H1 (cell line): ENCODE measurements around the gene SLC9A5. TPM values are rescaled to one million over a fixed set of nuclear protein-coding genes. Genes with fewer than 3 reads are reported as not detected.

Experiments
- CTCF ChIA-PET: fragments of 300-600 bp; sonication (Branson Sonifier 250); formaldehyde crosslinking; loops from one replicate; lab custom pipeline; 2021; ENCODE audit not compliant: partially characterized antibody; lab: Charles Lee
- POLR2A ChIA-PET: fragments of 300-600 bp; sonication (Branson Sonifier 250); formaldehyde crosslinking; loops from one replicate; lab custom pipeline; 2021; ENCODE audit warnings: inconsistent platforms; ENCODE audit not compliant: partially characterized antibody; lab: Charles Lee
- DNase-seq, 2 experiments: peaks; one replicate each; pipeline versions ENCODE4 v3.0.0 to v3.0.0-alpha.2; 2010 to 2022; ENCODE audit warnings: low spot score in 2 of 2, low read depth in 1 of 2, mixed read lengths in 1 of 2
- FAIRE-seq: peaks from 2 replicates; lab custom pipeline; 2011; peaks lifted over from hg19 to GRCh38; lab: Jason Lieb, UNC
- H2AFZ ChIP-seq: 2 replicates; pipeline ENCODE4 v1.8.1; 2012; ENCODE audit warnings: low read length, inconsistent platforms
- H2AK5ac ChIP-seq: 2 replicates; pipeline ENCODE4 v1.6.1; 2013; ENCODE audit warnings: low read depth, low read length
- H2BK120ac ChIP-seq: replicated peaks from 2 replicates; pipeline ENCODE3; 2013; ENCODE audit warnings: low read depth, low read length, inconsistent platforms
- H2BK12ac ChIP-seq: 2 replicates; pipeline ENCODE4 v1.6.1; 2013; ENCODE audit warnings: low read depth, low read length
- H2BK15ac ChIP-seq: 2 replicates; pipeline ENCODE4 v1.6.1; 2013; ENCODE audit warnings: low read length
- H2BK20ac ChIP-seq: 2 replicates; pipeline ENCODE4 v1.6.1; 2013; ENCODE audit warnings: low read length
- H2BK5ac ChIP-seq: 2 replicates; pipeline ENCODE4 v1.6.1; 2013; ENCODE audit warnings: low read depth, low read length
- H3K14ac ChIP-seq: 2 replicates; pipeline ENCODE4 v1.6.1; 2013; ENCODE audit warnings: inconsistent platforms; ENCODE audit not compliant: insufficient read length
- H3K18ac ChIP-seq: 2 replicates; pipeline ENCODE4 v1.6.1; 2013; ENCODE audit warnings: low read length; ENCODE audit errors: extremely low read depth
- H3K23ac ChIP-seq: 2 replicates; pipeline ENCODE4 v1.6.1; 2013; ENCODE audit warnings: inconsistent platforms; ENCODE audit not compliant: insufficient read length
- H3K23me2 ChIP-seq: 2 replicates; pipeline ENCODE4 v1.6.1; 2013; ENCODE audit warnings: low read depth, low read length
- H3K27ac ChIP-seq: 2 replicates; pipeline ENCODE4 v1.6.1; 2011; ENCODE audit warnings: low read depth, low read length, inconsistent platforms
- H3K27me3 ChIP-seq, 4 experiments: replicated peaks in 1 of 4; 1 replicate in 1 of 4; 2 replicates in 3 of 4; pipeline versions ENCODE4 v1.6.1 to v1.8.1; 2011 to 2013; ENCODE audit warnings: low read length in 3 of 4, mild to moderate bottlenecking in 3 of 4, inconsistent platforms in 2 of 4, mixed read lengths in 2 of 4, moderate library complexity in 1 of 4; ENCODE audit not compliant: control insufficient read depth in 3 of 4, insufficient read depth in 3 of 4; ENCODE audit errors: extremely low read depth in 1 of 4
- H3K36me3 ChIP-seq, 4 experiments: 2 replicates each; pipeline versions ENCODE4 v1.6.1 to v1.8.1; 2011 to 2013; ENCODE audit warnings: mild to moderate bottlenecking in 4 of 4, low read length in 3 of 4, moderate library complexity in 2 of 4, control low read depth in 1 of 4, inconsistent platforms in 1 of 4; ENCODE audit not compliant: insufficient read depth in 4 of 4, control insufficient read depth in 2 of 4
- H3K4ac ChIP-seq: replicated peaks from 2 replicates; pipeline ENCODE3; 2013; ENCODE audit warnings: low read length, low read depth, mixed read lengths, inconsistent platforms; ENCODE audit not compliant: insufficient read length
- H3K4me1 ChIP-seq, 4 experiments: replicated peaks in 1 of 4; 1 replicate in 1 of 4; 2 replicates in 3 of 4; pipeline versions ENCODE4 v1.6.1 to v1.8.1; 2011 to 2013; ENCODE audit warnings: low read length in 3 of 4, inconsistent platforms in 2 of 4, mixed read lengths in 1 of 4; ENCODE audit not compliant: insufficient read depth in 4 of 4, control insufficient read depth in 3 of 4
- H3K4me2 ChIP-seq, 2 experiments: 2 replicates each; pipeline versions ENCODE4 v1.6.1 to v1.8.1; 2011 to 2013; ENCODE audit warnings: low read depth in 2 of 2, low read length in 2 of 2, control low read depth in 1 of 2, inconsistent platforms in 1 of 2, mild to moderate bottlenecking in 1 of 2; ENCODE audit not compliant: insufficient read depth in 1 of 2
- H3K4me3 ChIP-seq, 4 experiments: fragments of 200-600, 300-600 bp in 1 of 4; sonication (generic), shearing (Covaris generic), sonication (Bioruptor Twin) in 1 of 4; 2 replicates each; pipeline versions ENCODE4 v1.5.1 to v1.8.1; 2011 to 2016; ENCODE audit warnings: low read length in 4 of 4, low read depth in 3 of 4, control low read depth in 2 of 4, inconsistent platforms in 2 of 4, mild to moderate bottlenecking in 2 of 4, mixed read lengths in 1 of 4, moderate library complexity in 1 of 4; ENCODE audit not compliant: insufficient read depth in 2 of 4; ENCODE audit errors: extremely low read depth in 1 of 4
- H3K56ac ChIP-seq: replicated peaks from 2 replicates; pipeline ENCODE3; 2013; ENCODE audit warnings: low read depth, mild to moderate bottlenecking, mixed read lengths, low read length, inconsistent platforms; ENCODE audit not compliant: insufficient read length
- H3K79me1 ChIP-seq: 2 replicates; pipeline ENCODE4 v1.6.1; 2013; ENCODE audit warnings: low read depth, low read length, control low read depth
- H3K79me2 ChIP-seq, 2 experiments: 2 replicates each; pipeline versions ENCODE4 v1.6.1 to v1.8.1; 2012 to 2013; ENCODE audit warnings: low read length in 2 of 2, mild to moderate bottlenecking in 2 of 2, inconsistent platforms in 1 of 2; ENCODE audit not compliant: insufficient read depth in 2 of 2, control insufficient read depth in 1 of 2
- H3K9ac ChIP-seq, 4 experiments: replicated peaks in 1 of 4; 1 replicate in 1 of 4; 2 replicates in 3 of 4; pipeline versions ENCODE4 v1.6.1 to v1.8.1; 2011 to 2013; ENCODE audit warnings: low read depth in 3 of 4, low read length in 3 of 4, control low read depth in 2 of 4, mild to moderate bottlenecking in 2 of 4, moderate library complexity in 2 of 4, inconsistent platforms in 1 of 4; ENCODE audit errors: extremely low read depth in 1 of 4
- H3K9me3 ChIP-seq, 2 experiments: 2 replicates each; pipeline versions ENCODE4 v1.6.1 to v1.8.1; 2012 to 2013; ENCODE audit warnings: mild to moderate bottlenecking in 2 of 2, moderate library complexity in 2 of 2, control low read depth in 1 of 2, inconsistent platforms in 1 of 2, low read depth in 1 of 2, low read length in 1 of 2, mixed read lengths in 1 of 2; ENCODE audit not compliant: insufficient read depth in 2 of 2
- H4K20me1 ChIP-seq, 2 experiments: replicated peaks in 1 of 2; 2 replicates each; pipeline versions ENCODE3 to v1.8.1; 2011 to 2013; ENCODE audit warnings: inconsistent platforms in 2 of 2, low read length in 2 of 2, mild to moderate bottlenecking in 1 of 2; ENCODE audit not compliant: insufficient read depth in 2 of 2, control insufficient read depth in 1 of 2
- H4K5ac ChIP-seq: 2 replicates; pipeline ENCODE4 v1.6.1; 2013; ENCODE audit warnings: low read length, low read depth, mixed read lengths, inconsistent platforms; ENCODE audit not compliant: insufficient read length
- H4K8ac ChIP-seq: 2 replicates; pipeline ENCODE4 v1.8.0; 2013; ENCODE audit warnings: mild to moderate bottlenecking, moderate library complexity, low read length, inconsistent platforms; ENCODE audit not compliant: insufficient read depth; ENCODE audit errors: extremely low read depth
- H4K91ac ChIP-seq: replicated peaks from 2 replicates; pipeline ENCODE3; 2013; ENCODE audit warnings: low read length, mixed read lengths, inconsistent platforms; ENCODE audit not compliant: insufficient read length
- BACH1 ChIP-seq: IDR thresholded peaks from 2 replicates; pipeline ENCODE4 v1.6.1; 2012; ENCODE audit warnings: low read length, improper control_type of control experiment
- CBX8 ChIP-seq: fragments of 300-800, 300-1000 bp; sonication (generic); IDR thresholded peaks from 2 replicates; pipeline ENCODE4 v1.7.1; 2016; ENCODE audit warnings: low read depth, low read length, borderline replicate concordance
- JUN ChIP-seq: IDR thresholded peaks from 2 replicates; pipeline ENCODE4 v1.6.1; 2011; ENCODE audit warnings: low read depth, mild to moderate bottlenecking, improper control_type of control experiment, low read length
- NANOG ChIP-seq: IDR thresholded peaks from 2 replicates; pipeline ENCODE4 v1.6.1; 2011; ENCODE audit warnings: low read length, low read depth, mild to moderate bottlenecking, inconsistent platforms; ENCODE audit not compliant: insufficient read depth, poor library complexity, severe bottlenecking
- PHF8 ChIP-seq: fragments of 200-600 bp; sonication (generic); conservative IDR thresholded peaks from 2 replicates; pipeline ENCODE4 v1.7.1; 2012; ENCODE audit warnings: low read depth, mild to moderate bottlenecking, inconsistent platforms, low read length, moderate library complexity
- RXRA ChIP-seq: IDR thresholded peaks from 2 replicates; pipeline ENCODE4 v1.6.1; 2011; ENCODE audit warnings: low read depth, mild to moderate bottlenecking, low read length, moderate library complexity; ENCODE audit not compliant: insufficient read depth
- SAP30 ChIP-seq: fragments of 300-600 bp; sonication (generic); IDR thresholded peaks from 2 replicates; pipeline ENCODE4 v1.7.1; 2012; ENCODE audit warnings: low read length, moderate library complexity, mild to moderate bottlenecking, inconsistent platforms; ENCODE audit not compliant: insufficient read depth, insufficient replicate concordance
- SIX5 ChIP-seq: IDR thresholded peaks from 2 replicates; pipeline ENCODE4 v1.6.1; 2011; ENCODE audit warnings: mild to moderate bottlenecking, low read depth, low read length
- SP2 ChIP-seq: IDR thresholded peaks from 2 replicates; pipeline ENCODE4 v1.6.1; 2012; ENCODE audit warnings: mild to moderate bottlenecking, low read length, inconsistent platforms
- SUZ12 ChIP-seq: fragments of 200-600 bp; sonication (generic); IDR thresholded peaks from 2 replicates; pipeline ENCODE4 v1.6.1; 2012; ENCODE audit warnings: mild to moderate bottlenecking, inconsistent platforms, low read length, moderate library complexity, mixed read lengths
- TAF1 ChIP-seq: IDR thresholded peaks from 2 replicates; pipeline ENCODE4 v1.6.1; 2011; ENCODE audit warnings: mild to moderate bottlenecking, low read depth, low read length
- YY1 ChIP-seq: IDR thresholded peaks from 2 replicates; pipeline ENCODE4 v1.6.1; 2011; ENCODE audit warnings: low read depth, mild to moderate bottlenecking, low read length
- WGBS, 2 experiments: shearing (Covaris generic) in 1 of 2; methylation state at CpG; one replicate each; pipeline versions ENCODE4 v1.1.6 to v1.1.7; 2013 to 2015; ENCODE audit warnings: low lambda C conversion rate in 2 of 2, mixed read lengths in 2 of 2, inconsistent platforms in 1 of 2, low coverage in 1 of 2, missing lambda C conversion rate in 1 of 2; ENCODE audit not compliant: insufficient replicate concordance in 2 of 2, insufficient coverage in 1 of 2, insufficient read length in 1 of 2; ENCODE audit errors: extremely low coverage in 1 of 2, missing lambda C conversion rate in 1 of 2; 5-methylcytosine and 5-hydroxymethylcytosine counted together
- polyA plus RNA-seq, 7 experiments: library from polyadenylated mRNA; depleted of rRNA in 3 of 7; stranded (reverse) in 5 of 7; unstranded in 2 of 7; fragments of >200 nt in 5 of 7; fragments of 200-250 nt in 2 of 7; gene quantifications; 1 replicate in 5 of 7; 2 replicates in 1 of 7; 4 replicates in 1 of 7; pipeline versions ENCODE4 v1.2.1 to v1.2.3, GENCODE V29; 2011 to 2013; ENCODE audit warnings: missing spikeins in 2 of 7, mixed read lengths in 2 of 7
- total RNA-seq: library from RNA; stranded (reverse); fragmentation: NEBNext Ultra II Directional; extraction: Animal tissue kit (Norgen Biotek cat#: 25700); gene quantifications from 2 replicates; pipeline ENCODE4 v1.2.1, GENCODE V29; 2021
- TF ChIP-seq, protein P1 (sequence below): IDR thresholded peaks from 2 replicates; pipeline ENCODE4 v1.6.1; 2011; ENCODE audit warnings: low read depth, mild to moderate bottlenecking, low read length; ENCODE audit not compliant: insufficient read depth

The SLC9A5 gene
- total and polyA plus RNA-seq, 2 of the 8 experiments (the other 6 are each of a cell fraction or from before 2014, with no cell fraction given), result 7.9 to 8.6 TPM

- Histone ChIP-seq H3K79me1 (no peaks in the 10 kb centered on the region), H2AFZ (no peak overlapping the region), H3K36me3 (peaks cover 1 to 6% (median 5%) of the 10 kb centered on the region in 4 experiments; a peak in 4 of 8 replicates), H3K4me2 (no peak overlapping the region), H2BK5ac (no peak overlapping the region), H4K91ac (no peak overlapping the region), H3K23ac (no peak overlapping the region), H3K79me2 (no peaks in the 10 kb centered on the region), H4K8ac (no peak overlapping the region), H3K4me1 (peaks cover 0 to 18% (median 9%) of the 10 kb centered on the region in 4 experiments; a peak in 5 of 7 replicates), H3K23me2 (peaks cover 6% of the 10 kb centered on the region; the same call in 1 of the 2 replicates), H3K4me3 (no peak overlapping the region), H3K27ac (no peak overlapping the region), H3K4ac (no peak overlapping the region), H2BK120ac (no peak overlapping the region), H2BK12ac (no peak overlapping the region), H3K9me3 (no peaks in the 10 kb centered on the region), H2BK20ac (no peak overlapping the region), H3K27me3 (no peaks in the 10 kb centered on the region), H3K56ac (no peak overlapping the region), H4K20me1 (peaks cover 0 to 8% of the 10 kb centered on the region in 2 experiments), H2AK5ac (no peak overlapping the region), H4K5ac (no peak overlapping the region), H3K18ac (no peak overlapping the region), H3K9ac (no peak overlapping the region), H3K14ac (no peak overlapping the region), H2BK15ac (no peak overlapping the region)
- FAIRE-seq, result no peak
- 94% methylated on average over 12 of the region's 12 CpGs; no CpG with 5 or more reads in 1 of the 2 experiments for WGBS, 2 experiments
- ChIA-PET CTCF (interaction anchor here (0.8 to 7.5 kb wide), 14 partner anchors 9 to 244 kb away, joined by 3 to 78 read pairs (median 4); partner anchors contain the start of genes E2F4, EXOC3L1, MATCAP1 and NOL3), POLR2A (interaction anchor here (0.5 to 5.4 kb wide), 5 partner anchors 12 to 40 kb away, joined by 3 to 19 read pairs (median 6); partner anchors contain the start of genes MATCAP1 and TMEM208)
- DNase-seq, result no peak
- TF ChIP-seq SAP30, result no peak
- TF ChIP-seq, protein P1, sequence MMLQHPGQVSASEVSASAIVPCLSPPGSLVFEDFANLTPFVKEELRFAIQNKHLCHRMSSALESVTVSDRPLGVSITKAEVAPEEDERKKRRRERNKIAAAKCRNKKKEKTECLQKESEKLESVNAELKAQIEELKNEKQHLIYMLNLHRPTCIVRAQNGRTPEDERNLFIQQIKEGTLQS, result no peak
- TF ChIP-seq YY1, result no peak
- TF ChIP-seq PHF8, result no peak
- no peak for TF ChIP-seq SUZ12
- no peak for TF ChIP-seq JUN
- no peak for TF ChIP-seq NANOG
- TF ChIP-seq RXRA, result no peak
- no peak for TF ChIP-seq SP2
- TF ChIP-seq CBX8, result no peak
- TF ChIP-seq TAF1, result no peak
- TF ChIP-seq SIX5, result no peak
- no peak for TF ChIP-seq BACH1
Observed at GRCh38 chr16:67202426-67202825, 46.4 kb upstream of the SLC9A5 start.
